ENCODE results near the gene DCX. TPM values are rescaled to one million over a fixed set of nuclear protein-coding genes. Genes with fewer than 3 reads are reported as not detected.

DCX gene
- total and polyA plus RNA-seq, 2 of the 13 experiments (the other 11 are each of a cell fraction or from before 2014, with no cell fraction given): not detected

DNA sequence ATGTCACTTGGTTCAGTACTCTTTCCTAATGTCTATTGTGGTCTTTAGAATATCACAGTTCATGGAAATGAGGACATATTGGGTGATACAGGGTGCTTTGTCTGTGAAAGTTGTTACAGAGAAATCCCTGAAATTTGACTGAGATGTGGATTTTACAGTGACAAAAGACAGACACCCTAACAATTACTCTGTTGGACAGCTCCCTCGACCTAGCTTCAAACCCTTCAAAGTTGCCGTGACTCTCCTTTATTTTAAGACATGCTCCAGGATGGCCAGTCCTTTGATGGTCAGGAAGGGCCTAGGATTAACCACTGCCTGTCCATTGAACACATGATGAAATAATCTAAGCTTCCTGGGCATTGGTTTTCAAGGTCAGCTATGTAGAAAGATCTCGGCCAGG, 4.0 kb downstream of the DCX start:
- ChIA-PET CTCF (ENCODE audit: low intra/inter-chr PET ratio, low total read pairs) (no interaction called here), POLR2A (no interaction called here)
- intact Hi-C loops (cut with micrococcal nuclease; ENCODE audit: unreplicated experiment): no loop called here
- Histone ChIP-seq H4K20me1 (ENCODE audit: insufficient read depth, low read length) (no peaks in the 10 kb centered on the region), H3K27me3 (ENCODE audit: control insufficient read depth in 1 of 2, insufficient read depth in 2 of 2, low read length in 2 of 2) (no peaks in the 10 kb centered on the region; a peak in 1 of 5 replicates), H3K79me2 (ENCODE audit: insufficient read depth, low read length) (no peaks in the 10 kb centered on the region), H3K36me3 (replicated peaks in 1 of 2; ENCODE audit: control insufficient read depth in 1 of 2, insufficient read depth in 2 of 2, low read length in 2 of 2) (no peaks in the 10 kb centered on the region), H3K4me2 (ENCODE audit: low read depth, low read length) (no peak overlapping the region), H3K4me1 (ENCODE audit: insufficient read depth, low read length) (no peaks in the 10 kb centered on the region), H3K9me3 (ENCODE audit: low read length) (no peaks in the 10 kb centered on the region), H3K4me3 (replicated peaks in 1 of 3; ENCODE audit: insufficient read depth in 1 of 3, low read depth in 2 of 3, low read length in 3 of 3) (no peak overlapping the region), H2AFZ (ENCODE audit: low read length) (no peak overlapping the region), H3K9ac (ENCODE audit: insufficient read depth, low read depth, low read length) (no peak overlapping the region), H3K27ac (ENCODE audit: extremely low read length, insufficient read depth, low read length) (no peak overlapping the region)
- in situ Hi-C loops (cut with HindIII; ENCODE audit: extremely low pct_ligation_motif_present, low pct_unique_long_range_greater_than_20kb): no loop called here
- WGBS (ENCODE audit: low lambda C conversion rate): no CpG with 5 or more reads among the region's 3 CpGs
- TF ChIP-seq ZNF552 (CRISPR knock-in tag; IDR thresholded peaks at IDR 0.05; ENCODE audit: borderline replicate concordance): no peak
- TF ChIP-seq ZFP36L1 (CRISPR knock-in tag; IDR thresholded peaks at IDR 0.05): no peak
- BruUV-seq (replicated peaks): no TSS peak
- DNase-seq (ENCODE audit: low spot score): no peak
- ATAC-seq: no peak
- no peak for FAIRE-seq

DNA sequence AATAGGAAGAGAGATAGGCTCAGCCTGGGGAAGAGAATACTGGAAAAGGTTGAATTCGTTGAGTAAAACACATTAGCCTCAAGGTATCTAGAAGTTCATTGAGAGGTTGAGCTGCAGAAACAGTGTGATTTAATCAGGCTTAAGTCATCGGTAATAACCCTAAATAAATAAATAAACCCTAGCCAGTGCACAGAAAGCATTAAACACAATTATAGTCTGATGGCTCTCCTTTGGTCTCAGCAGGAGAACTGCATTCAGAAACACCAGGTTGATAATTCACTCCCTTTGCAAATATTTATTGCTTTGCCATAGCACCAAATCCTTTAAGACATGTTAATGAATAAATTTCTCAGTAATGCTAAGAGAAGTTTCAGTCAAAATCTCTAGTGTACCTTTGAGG, 9.6 kb downstream of the DCX start:
- BruUV-seq (replicated peaks): no TSS peak
- Histone ChIP-seq H3K27me3 (ENCODE audit: control insufficient read depth in 1 of 2, insufficient read depth in 2 of 2, low read length in 2 of 2) (no peaks in the 10 kb centered on the region), H3K9me3 (ENCODE audit: low read length) (no peaks in the 10 kb centered on the region), H3K4me2 (ENCODE audit: low read depth, low read length) (no peak overlapping the region), H3K36me3 (replicated peaks in 1 of 2; ENCODE audit: control insufficient read depth in 1 of 2, insufficient read depth in 2 of 2, low read length in 2 of 2) (no peaks in the 10 kb centered on the region), H2AFZ (ENCODE audit: low read length) (no peak overlapping the region), H3K4me3 (replicated peaks in 1 of 3; ENCODE audit: insufficient read depth in 1 of 3, low read depth in 2 of 3, low read length in 3 of 3) (no peak overlapping the region), H3K4me1 (ENCODE audit: insufficient read depth, low read length) (no peaks in the 10 kb centered on the region), H3K9ac (ENCODE audit: insufficient read depth, low read depth, low read length) (no peak overlapping the region), H4K20me1 (ENCODE audit: insufficient read depth, low read length) (no peaks in the 10 kb centered on the region), H3K79me2 (ENCODE audit: insufficient read depth, low read length) (no peaks in the 10 kb centered on the region), H3K27ac (ENCODE audit: extremely low read length, insufficient read depth, low read length) (no peak overlapping the region)
- no peak for DNase-seq (ENCODE audit: low spot score)
- CTCF ChIA-PET (ENCODE audit: low intra/inter-chr PET ratio, low total read pairs): no interaction called here
- no peak for ATAC-seq
- 0% methylated on average over 2 of the region's 2 CpGs for WGBS (ENCODE audit: low lambda C conversion rate)
- no peak for FAIRE-seq
- in situ Hi-C loops (cut with HindIII; ENCODE audit: extremely low pct_ligation_motif_present, low pct_unique_long_range_greater_than_20kb) (no loop called here), intact Hi-C loops (cut with micrococcal nuclease; ENCODE audit: unreplicated experiment) (no loop called here)
- POLR2A ChIA-PET: no interaction called here
- TF ChIP-seq, protein P1, sequence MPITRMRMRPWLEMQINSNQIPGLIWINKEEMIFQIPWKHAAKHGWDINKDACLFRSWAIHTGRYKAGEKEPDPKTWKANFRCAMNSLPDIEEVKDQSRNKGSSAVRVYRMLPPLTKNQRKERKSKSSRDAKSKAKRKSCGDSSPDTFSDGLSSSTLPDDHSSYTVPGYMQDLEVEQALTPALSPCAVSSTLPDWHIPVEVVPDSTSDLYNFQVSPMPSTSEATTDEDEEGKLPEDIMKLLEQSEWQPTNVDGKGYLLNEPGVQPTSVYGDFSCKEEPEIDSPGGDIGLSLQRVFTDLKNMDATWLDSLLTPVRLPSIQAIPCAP (CRISPR knock-in tag; IDR thresholded peaks at IDR 0.05; ENCODE audit: low read depth): no peak
- TF ChIP-seq ZNF773 (CRISPR knock-in tag; IDR thresholded peaks at IDR 0.05; ENCODE audit: borderline replicate concordance): no peak
- no peak for TF ChIP-seq ZNF34 (CRISPR knock-in tag; IDR thresholded peaks at IDR 0.05; ENCODE audit: borderline replicate concordance)
- no peak for TF ChIP-seq JARID2 (CRISPR knock-in tag; IDR thresholded peaks at IDR 0.05; ENCODE audit: insufficient replicate concordance)
- TF ChIP-seq, protein P2, sequence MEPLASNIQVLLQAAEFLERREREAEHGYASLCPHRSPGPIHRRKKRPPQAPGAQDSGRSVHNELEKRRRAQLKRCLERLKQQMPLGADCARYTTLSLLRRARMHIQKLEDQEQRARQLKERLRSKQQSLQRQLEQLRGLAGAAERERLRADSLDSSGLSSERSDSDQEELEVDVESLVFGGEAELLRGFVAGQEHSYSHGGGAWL (CRISPR knock-in tag; IDR thresholded peaks at IDR 0.05): no peak
- no peak for TF ChIP-seq POGZ (CRISPR knock-in tag; IDR thresholded peaks at IDR 0.05)
- TF ChIP-seq HIVEP1 (CRISPR knock-in tag; IDR thresholded peaks at IDR 0.05): no peak
- no peak for TF ChIP-seq ZC3H13 (CRISPR knock-in tag; IDR thresholded peaks at IDR 0.05)
- no peak for TF ChIP-seq ZNF12 (CRISPR knock-in tag; IDR thresholded peaks at IDR 0.05)
- TF ChIP-seq, protein P3, sequence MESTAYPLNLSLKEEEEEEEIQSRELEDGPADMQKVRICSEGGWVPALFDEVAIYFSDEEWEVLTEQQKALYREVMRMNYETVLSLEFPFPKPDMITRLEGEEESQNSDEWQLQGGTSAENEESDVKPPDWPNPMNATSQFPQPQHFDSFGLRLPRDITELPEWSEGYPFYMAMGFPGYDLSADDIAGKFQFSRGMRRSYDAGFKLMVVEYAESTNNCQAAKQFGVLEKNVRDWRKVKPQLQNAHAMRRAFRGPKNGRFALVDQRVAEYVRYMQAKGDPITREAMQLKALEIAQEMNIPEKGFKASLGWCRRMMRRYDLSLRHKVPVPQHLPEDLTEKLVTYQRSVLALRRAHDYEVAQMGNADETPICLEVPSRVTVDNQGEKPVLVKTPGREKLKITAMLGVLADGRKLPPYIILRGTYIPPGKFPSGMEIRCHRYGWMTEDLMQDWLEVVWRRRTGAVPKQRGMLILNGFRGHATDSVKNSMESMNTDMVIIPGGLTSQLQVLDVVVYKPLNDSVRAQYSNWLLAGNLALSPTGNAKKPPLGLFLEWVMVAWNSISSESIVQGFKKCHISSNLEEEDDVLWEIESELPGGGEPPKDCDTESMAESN (CRISPR knock-in tag; conservative IDR thresholded peaks at IDR 0.05): no peak
- no peak for TF ChIP-seq ZNF121 (CRISPR knock-in tag; IDR thresholded peaks at IDR 0.05)
- TF ChIP-seq ZNF446 (CRISPR knock-in tag; IDR thresholded peaks at IDR 0.05): no peak
- no peak for TF ChIP-seq ZNF335 (CRISPR knock-in tag; IDR thresholded peaks at IDR 0.05)
- no peak for TF ChIP-seq TCF7L2 (IDR thresholded peaks at IDR 0.05; ENCODE audit: low read depth, low read length)

Measured in HepG2 (cell line).